BLaER1 (cell line): ENCODE results near the gene MTA3.
A peak's percentile ranks its signal among the peaks of the same experiment; 100 is the strongest.

ENCODE experiments used
- H3K27ac ChIP-seq: shearing (Covaris generic); formaldehyde crosslinking; 2 replicates; pipeline ENCODE4 v1.8.1; 2022
- H3K27me3 ChIP-seq: shearing (Covaris generic); formaldehyde crosslinking; 2 replicates; pipeline ENCODE4 v1.8.1; 2022
- H3K36me3 ChIP-seq: shearing (Covaris generic); formaldehyde crosslinking; 2 replicates; pipeline ENCODE4 v1.8.1; 2022
- H3K4me1 ChIP-seq: shearing (Covaris generic); formaldehyde crosslinking; 2 replicates; pipeline ENCODE4 v1.8.1; 2022
- H3K4me2 ChIP-seq: shearing (Covaris generic); formaldehyde crosslinking; 2 replicates; pipeline ENCODE4 v1.8.1; 2022
- H3K4me3 ChIP-seq: shearing (Covaris generic); formaldehyde crosslinking; 2 replicates; pipeline ENCODE4 v1.8.1; 2022
- H3K9ac ChIP-seq: shearing (Covaris generic); formaldehyde crosslinking; 2 replicates; pipeline ENCODE4 v1.8.1; 2022
- H3K9me3 ChIP-seq: shearing (Covaris generic); formaldehyde crosslinking; 2 replicates; pipeline ENCODE4 v1.8.1; 2022
- H4K20me1 ChIP-seq: shearing (Covaris generic); formaldehyde crosslinking; 2 replicates; pipeline ENCODE4 v1.8.1; 2022
- Cebpa-rat ChIP-seq: shearing (Covaris generic); IDR thresholded peaks from 2 replicates; pipeline ENCODE4 v1.8.1; 2022

Gene MTA3

GRCh38 chr2:42794271-42795046 lies 226.0 kb downstream of the MTA3 start:
- Histone ChIP-seq H3K4me1 (peaks cover 53% of the 10 kb centered on the region), H3K4me2 (peak overlapping the region; percentile 83), H4K20me1 (no peaks in the 10 kb centered on the region), H3K4me3 (no peak overlapping the region), H3K9me3 (peaks cover 12% of the 10 kb centered on the region; the same call in 1 of the 2 replicates), H3K36me3 (no peaks in the 10 kb centered on the region), H3K9ac (no peak overlapping the region), H3K27me3 (peaks cover 49% of the 10 kb centered on the region), H3K27ac (no peak overlapping the region)
- TF ChIP-seq Cebpa-rat = no peak

- Histone ChIP-seq H3K4me2 (0 out of 2 replicates have a peak overlapping the region, but pooled peaks have one; percentile 37), H4K20me1 (no peaks in the 10 kb centered on the region), H3K4me3 (no peak overlapping the region), H3K9me3 (peaks cover 12% of the 10 kb centered on the region; the same call in 1 of the 2 replicates), H3K4me1 (peaks cover 53% of the 10 kb centered on the region), H3K27me3 (peaks cover 46% of the 10 kb centered on the region), H3K27ac (no peak overlapping the region), H3K36me3 (no peaks in the 10 kb centered on the region), H3K9ac (no peak overlapping the region)
- TF ChIP-seq Cebpa-rat = no peak
These were observed 226.8 kb downstream of the MTA3 start for GRCh38 chr2:42795275-42795674.

GRCh38 chr2:42795841-42796301 lies 227.4 kb downstream of the MTA3 start:
- H3K36me3 ChIP-seq = no peaks in the 10 kb centered on the region
- no peak overlapping the region for H3K4me3 ChIP-seq
- peaks cover 12% of the 10 kb centered on the region; the same call in 1 of the 2 replicates for H3K9me3 ChIP-seq
- H3K4me1 ChIP-seq = peaks cover 53% of the 10 kb centered on the region
- H4K20me1 ChIP-seq = no peaks in the 10 kb centered on the region
- TF ChIP-seq Cebpa-rat = no peak
- peak overlapping the region; percentile 37 for H3K4me2 ChIP-seq
- H3K27ac ChIP-seq = peak overlapping the region; percentile 38; the same call in 1 of the 2 replicates
- peaks cover 40% of the 10 kb centered on the region for H3K27me3 ChIP-seq
- no peak overlapping the region for H3K9ac ChIP-seq

- H3K27me3 ChIP-seq = peaks cover 32% of the 10 kb centered on the region
- H3K27ac ChIP-seq = peak overlapping the region; percentile 38; the same call in 1 of the 2 replicates
- no peaks in the 10 kb centered on the region for H3K36me3 ChIP-seq
- peaks cover 6% of the 10 kb centered on the region; the same call in 1 of the 2 replicates for H3K9me3 ChIP-seq
- no peaks in the 10 kb centered on the region for H4K20me1 ChIP-seq
- no peak overlapping the region for H3K9ac ChIP-seq
- peaks cover 51% of the 10 kb centered on the region for H3K4me1 ChIP-seq
- H3K4me2 ChIP-seq = peak overlapping the region; percentile 37
- no peak overlapping the region for H3K4me3 ChIP-seq
- no peak for TF ChIP-seq Cebpa-rat
These were observed 228.2 kb downstream of the MTA3 start for GRCh38 chr2:42796427-42797248.

- H3K4me1 ChIP-seq = peaks cover 45% of the 10 kb centered on the region
- H4K20me1 ChIP-seq = no peaks in the 10 kb centered on the region
- no peak overlapping the region for H3K27ac ChIP-seq
- H3K4me3 ChIP-seq = no peak overlapping the region
- no peaks in the 10 kb centered on the region for H3K36me3 ChIP-seq
- H3K9me3 ChIP-seq = peaks cover 3% of the 10 kb centered on the region; the same call in 1 of the 2 replicates
- H3K9ac ChIP-seq = no peak overlapping the region
- TF ChIP-seq Cebpa-rat = no peak
- H3K4me2 ChIP-seq = no peak overlapping the region
- H3K27me3 ChIP-seq = peaks cover 25% of the 10 kb centered on the region
These were observed 228.8 kb downstream of the MTA3 start for GRCh38 chr2:42797281-42797680.

GRCh38 chr2:42799881-42800280 lies 231.4 kb downstream of the MTA3 start:
- Histone ChIP-seq H3K9ac (no peak overlapping the region), H3K27me3 (no peaks in the 10 kb centered on the region; the same call in 1 of the 2 replicates), H3K4me1 (peaks cover 22% of the 10 kb centered on the region), H3K4me3 (no peak overlapping the region), H3K36me3 (no peaks in the 10 kb centered on the region), H4K20me1 (no peaks in the 10 kb centered on the region), H3K4me2 (no peak overlapping the region), H3K9me3 (no peaks in the 10 kb centered on the region), H3K27ac (no peak overlapping the region)
- TF ChIP-seq Cebpa-rat = no peak

GRCh38 chr2:42800461-42800962 lies 232.1 kb downstream of the MTA3 start:
- H3K4me3 ChIP-seq = no peak overlapping the region
- H3K36me3 ChIP-seq = no peaks in the 10 kb centered on the region
- no peaks in the 10 kb centered on the region for H4K20me1 ChIP-seq
- no peak overlapping the region for H3K27ac ChIP-seq
- no peaks in the 10 kb centered on the region for H3K27me3 ChIP-seq
- H3K4me1 ChIP-seq = peaks cover 19% of the 10 kb centered on the region
- no peak for TF ChIP-seq Cebpa-rat
- no peak overlapping the region for H3K9ac ChIP-seq
- no peaks in the 10 kb centered on the region for H3K9me3 ChIP-seq
- no peak overlapping the region for H3K4me2 ChIP-seq

GRCh38 chr2:42800981-42801380 lies 232.5 kb downstream of the MTA3 start:
- H3K9ac ChIP-seq = no peak overlapping the region
- H3K4me2 ChIP-seq = no peak overlapping the region
- peaks cover 14% of the 10 kb centered on the region for H3K4me1 ChIP-seq
- no peaks in the 10 kb centered on the region for H3K36me3 ChIP-seq
- H4K20me1 ChIP-seq = no peaks in the 10 kb centered on the region
- no peak overlapping the region for H3K4me3 ChIP-seq
- TF ChIP-seq Cebpa-rat = no peak
- no peaks in the 10 kb centered on the region for H3K9me3 ChIP-seq
- no peaks in the 10 kb centered on the region for H3K27me3 ChIP-seq
- H3K27ac ChIP-seq = no peak overlapping the region

GRCh38 chr2:42801381-42801780 lies 232.9 kb downstream of the MTA3 start:
- TF ChIP-seq Cebpa-rat = no peak
- Histone ChIP-seq H3K27ac (no peak overlapping the region), H4K20me1 (no peaks in the 10 kb centered on the region), H3K4me1 (peaks cover 10% of the 10 kb centered on the region), H3K4me2 (no peak overlapping the region), H3K9me3 (no peaks in the 10 kb centered on the region), H3K36me3 (no peaks in the 10 kb centered on the region), H3K4me3 (no peak overlapping the region), H3K9ac (no peak overlapping the region), H3K27me3 (no peaks in the 10 kb centered on the region)

GRCh38 chr2:42802150-42802549 lies 233.7 kb downstream of the MTA3 start:
- Histone ChIP-seq H3K4me1 (peaks cover 3% of the 10 kb centered on the region), H3K36me3 (no peaks in the 10 kb centered on the region), H4K20me1 (no peaks in the 10 kb centered on the region), H3K9ac (no peak overlapping the region), H3K4me2 (no peak overlapping the region), H3K4me3 (no peak overlapping the region), H3K27me3 (no peaks in the 10 kb centered on the region), H3K9me3 (no peaks in the 10 kb centered on the region), H3K27ac (no peak overlapping the region)
- TF ChIP-seq Cebpa-rat = no peak
